Measurements from ENCODE around the gene ASMT.

DNA sequence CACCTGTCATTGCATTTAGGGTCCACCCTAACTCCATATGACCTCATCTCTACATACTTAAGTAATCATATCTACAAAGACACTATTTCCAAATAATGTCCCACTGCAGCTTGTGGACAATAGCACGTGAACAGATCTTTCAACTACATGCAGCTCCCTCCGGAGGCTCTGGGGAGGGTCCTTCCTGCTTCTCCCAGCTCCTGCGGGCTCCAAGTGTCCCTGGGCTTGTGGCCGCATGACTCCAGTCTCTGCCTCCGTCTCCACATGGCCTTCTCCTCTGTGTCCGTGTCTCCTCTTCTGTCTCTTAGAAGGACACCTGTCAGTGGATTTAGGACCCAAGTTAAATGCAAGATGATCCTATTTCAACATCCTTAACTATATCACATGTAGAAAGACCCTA, 52.7 kb downstream of the ASMT start:
- TF ChIP-seq CHD2 (IDR thresholded peaks at IDR 0.05; ENCODE audit: low read length, partially characterized antibody) (no peak), EZH2phosphoT487 (IDR thresholded peaks at IDR 0.05; ENCODE audit: borderline replicate concordance, low read depth) (no peak), MXI1 (IDR thresholded peaks at IDR 0.05; ENCODE audit: low read depth, low read length) (no peak), JUND (IDR thresholded peaks at IDR 0.05) (no peak), GABPA (IDR thresholded peaks at IDR 0.05; ENCODE audit: low read depth) (no peak), GATA2 (CRISPR knock-in tag; IDR thresholded peaks at IDR 0.05) (no peak), FOSL2 (IDR thresholded peaks at IDR 0.05; ENCODE audit: borderline replicate concordance, low read depth) (no peak)
- TF ChIP-seq, protein P1, sequence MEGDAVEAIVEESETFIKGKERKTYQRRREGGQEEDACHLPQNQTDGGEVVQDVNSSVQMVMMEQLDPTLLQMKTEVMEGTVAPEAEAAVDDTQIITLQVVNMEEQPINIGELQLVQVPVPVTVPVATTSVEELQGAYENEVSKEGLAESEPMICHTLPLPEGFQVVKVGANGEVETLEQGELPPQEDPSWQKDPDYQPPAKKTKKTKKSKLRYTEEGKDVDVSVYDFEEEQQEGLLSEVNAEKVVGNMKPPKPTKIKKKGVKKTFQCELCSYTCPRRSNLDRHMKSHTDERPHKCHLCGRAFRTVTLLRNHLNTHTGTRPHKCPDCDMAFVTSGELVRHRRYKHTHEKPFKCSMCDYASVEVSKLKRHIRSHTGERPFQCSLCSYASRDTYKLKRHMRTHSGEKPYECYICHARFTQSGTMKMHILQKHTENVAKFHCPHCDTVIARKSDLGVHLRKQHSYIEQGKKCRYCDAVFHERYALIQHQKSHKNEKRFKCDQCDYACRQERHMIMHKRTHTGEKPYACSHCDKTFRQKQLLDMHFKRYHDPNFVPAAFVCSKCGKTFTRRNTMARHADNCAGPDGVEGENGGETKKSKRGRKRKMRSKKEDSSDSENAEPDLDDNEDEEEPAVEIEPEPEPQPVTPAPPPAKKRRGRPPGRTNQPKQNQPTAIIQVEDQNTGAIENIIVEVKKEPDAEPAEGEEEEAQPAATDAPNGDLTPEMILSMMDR (IDR thresholded peaks at IDR 0.05): no peak
- TF ChIP-seq, protein P2, sequence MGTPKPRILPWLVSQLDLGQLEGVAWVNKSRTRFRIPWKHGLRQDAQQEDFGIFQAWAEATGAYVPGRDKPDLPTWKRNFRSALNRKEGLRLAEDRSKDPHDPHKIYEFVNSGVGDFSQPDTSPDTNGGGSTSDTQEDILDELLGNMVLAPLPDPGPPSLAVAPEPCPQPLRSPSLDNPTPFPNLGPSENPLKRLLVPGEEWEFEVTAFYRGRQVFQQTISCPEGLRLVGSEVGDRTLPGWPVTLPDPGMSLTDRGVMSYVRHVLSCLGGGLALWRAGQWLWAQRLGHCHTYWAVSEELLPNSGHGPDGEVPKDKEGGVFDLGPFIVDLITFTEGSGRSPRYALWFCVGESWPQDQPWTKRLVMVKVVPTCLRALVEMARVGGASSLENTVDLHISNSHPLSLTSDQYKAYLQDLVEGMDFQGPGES (IDR thresholded peaks at IDR 0.05; ENCODE audit: low read depth, low read length): no peak

All from SK-N-SH (cell line).